ENCODE results near the gene BEST4. TPM values are rescaled to one million over a fixed set of nuclear protein-coding genes. Genes with fewer than 3 reads are reported as not detected.
"Not testable (repeated sequence)": the region's sequence is repeated elsewhere in the genome, so short reads cannot be mapped to it uniquely, and the experiment has no call there.

The BEST4 gene
- polyA plus RNA-seq, 1 donor (not counting 4 experiments of a cell fraction or from before 2014, with no cell fraction given): 0.14 TPM

GRCh38 chr1:44798481-44799365 lies 10.8 kb upstream of the BEST4 start:
- FAIRE-seq: peak; percentile 32
- no peak overlapping the region for H3K27ac ChIP-seq (ENCODE audit: control insufficient read depth, insufficient read depth, low read length)
- DNase-seq (ENCODE audit: low read depth, low spot score): no peak

DNA sequence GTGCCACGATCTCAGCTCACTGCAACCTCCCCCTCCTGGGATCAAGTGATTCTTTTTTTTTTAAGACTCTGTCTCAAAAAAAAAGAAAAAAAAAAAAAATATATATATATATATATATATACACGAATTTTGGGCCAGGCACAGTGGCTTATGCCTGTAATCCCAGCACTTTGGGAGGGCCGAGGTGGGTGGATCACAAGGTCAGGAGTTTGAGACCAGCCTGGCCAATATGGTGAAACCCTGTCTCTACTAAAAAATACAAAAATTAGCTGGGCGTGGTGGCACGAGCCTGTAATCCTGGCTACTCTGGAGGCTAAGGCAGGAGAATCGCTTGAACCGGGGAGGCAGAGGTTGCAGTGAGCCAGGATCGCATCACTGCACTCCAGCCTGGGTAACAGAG lies 9.9 kb upstream of the BEST4 start:
- H3K4me3 ChIP-seq (ENCODE audit: control insufficient read depth in 2 of 3, extremely low read depth in 1 of 3, insufficient read depth in 2 of 3, low read depth in 1 of 3, low read length in 3 of 3); H4K20me1 ChIP-seq (ENCODE audit: control insufficient read depth, extremely low read depth, insufficient read depth, low read length); H2AFZ ChIP-seq (ENCODE audit: control insufficient read depth, low read length); H3K27me3 ChIP-seq (ENCODE audit: control insufficient read depth, extremely low read depth, insufficient read depth, low read length); DNase-seq (ENCODE audit: low read depth, low spot score); H3K27ac ChIP-seq (ENCODE audit: control insufficient read depth, insufficient read depth, low read length); H3K9me3 ChIP-seq (ENCODE audit: control insufficient read depth, low read depth, low read length); dilution Hi-C loops (cut with MboI; ENCODE audit: extremely low pct_ligation_motif_present, low sequenced_read_pairs); FAIRE-seq; H3K9ac ChIP-seq (ENCODE audit: control insufficient read depth, extremely low read depth, insufficient read depth, low read length); H3K4me2 ChIP-seq (ENCODE audit: control insufficient read depth, extremely low read depth, insufficient read depth, low read depth, low read length); H3K9me1 ChIP-seq (ENCODE audit: control insufficient read depth, extremely low read depth, insufficient read depth, low read length): not testable (repeated sequence)
- peaks cover 14% of the 10 kb centered on the region for H3K4me1 ChIP-seq (ENCODE audit: control insufficient read depth, extremely low read depth, insufficient read depth, low read length)
- H3K36me3 ChIP-seq (ENCODE audit: control insufficient read depth in 2 of 2, extremely low read depth in 1 of 2, insufficient read depth in 2 of 2, low read length in 2 of 2): peaks cover 9 to 11% of the 10 kb centered on the region in 2 experiments
- H3K79me2 ChIP-seq (ENCODE audit: control insufficient read depth, insufficient read depth, low read length): peaks cover 25% of the 10 kb centered on the region

More at GRCh38 chr1:44798481-44799365, 10.8 kb upstream of the BEST4 start:
- no peak overlapping the region for H3K9ac ChIP-seq (ENCODE audit: control insufficient read depth, extremely low read depth, insufficient read depth, low read length)
- TF ChIP-seq EZH2 (IDR thresholded peaks at IDR 0.05; ENCODE audit: low read length): no peak
- no peak for TF ChIP-seq CTCF (optimal IDR thresholded peaks at IDR 0.05 in 1 of 3, IDR thresholded peaks at IDR 0.05 in 1 of 3, conservative IDR thresholded peaks at IDR 0.05 in 1 of 3; ENCODE audit: extremely low read depth in 1 of 3, insufficient read depth in 2 of 3, low read length in 3 of 3)
- peaks cover 34% of the 10 kb centered on the region for H3K79me2 ChIP-seq (ENCODE audit: control insufficient read depth, insufficient read depth, low read length)
- peaks cover 16 to 19% of the 10 kb centered on the region in 2 experiments for H3K36me3 ChIP-seq (ENCODE audit: control insufficient read depth in 2 of 2, extremely low read depth in 1 of 2, insufficient read depth in 2 of 2, low read length in 2 of 2)
- no peaks in the 10 kb centered on the region for H3K9me1 ChIP-seq (ENCODE audit: control insufficient read depth, extremely low read depth, insufficient read depth, low read length)
- no peaks in the 10 kb centered on the region for H3K27me3 ChIP-seq (ENCODE audit: control insufficient read depth, extremely low read depth, insufficient read depth, low read length)
- no peaks in the 10 kb centered on the region for H3K9me3 ChIP-seq (ENCODE audit: control insufficient read depth, low read depth, low read length)
- H3K4me1 ChIP-seq (ENCODE audit: control insufficient read depth, extremely low read depth, insufficient read depth, low read length): peaks cover 22% of the 10 kb centered on the region
- no peak overlapping the region for H3K4me2 ChIP-seq (ENCODE audit: control insufficient read depth, extremely low read depth, insufficient read depth, low read depth, low read length)
- H2AFZ ChIP-seq (ENCODE audit: control insufficient read depth, low read length): no peak overlapping the region
- dilution Hi-C loops (cut with MboI; ENCODE audit: extremely low pct_ligation_motif_present, low sequenced_read_pairs): no loop called here
- H3K4me3 ChIP-seq (ENCODE audit: control insufficient read depth in 2 of 3, extremely low read depth in 1 of 3, insufficient read depth in 2 of 3, low read depth in 1 of 3, low read length in 3 of 3): no peak overlapping the region
- peaks cover 6% of the 10 kb centered on the region for H4K20me1 ChIP-seq (ENCODE audit: control insufficient read depth, extremely low read depth, insufficient read depth, low read length)

Measured in keratinocyte (primary cell).